Ammon's horn (tissue), 1 donor: ENCODE results near the gene PRG3.
"Not testable (repeated sequence)": the region's sequence is repeated elsewhere in the genome, so short reads cannot be mapped to it uniquely, and the experiment has no call there.

Experiments used
- DNase-seq: peaks from one replicate; pipeline ENCODE4 v3.0.0-alpha.2; 2016; ENCODE audit warnings: low spot score

Gene PRG3

DNA sequence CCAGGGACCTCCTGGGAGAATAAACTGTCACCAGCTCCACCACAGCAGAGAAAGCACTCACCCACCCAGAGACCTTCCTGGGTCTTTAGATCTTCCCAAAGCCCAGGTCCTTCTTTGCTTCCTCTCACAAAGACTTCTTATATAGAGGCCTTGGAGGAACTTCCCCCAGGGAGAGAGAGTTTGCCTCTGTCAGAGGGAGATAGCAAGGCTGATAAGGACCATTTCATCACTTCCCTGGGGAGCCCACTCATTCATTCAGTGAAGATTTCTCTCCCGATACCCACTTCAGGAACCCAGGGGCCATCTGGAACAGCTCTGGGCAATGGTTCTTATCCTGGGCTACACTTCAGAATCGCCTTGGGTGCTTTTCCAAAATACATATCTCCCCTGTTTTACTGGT lies 9.6 kb upstream of the PRG3 start, which contains the start of gene PRG2:
Gene PRG2 (minus strand): TSS at position 116 of the 400 bp plus-strand sequence. CDS start 706 bp downstream, outside the sequence.
- no peak for DNase-seq

DNA sequence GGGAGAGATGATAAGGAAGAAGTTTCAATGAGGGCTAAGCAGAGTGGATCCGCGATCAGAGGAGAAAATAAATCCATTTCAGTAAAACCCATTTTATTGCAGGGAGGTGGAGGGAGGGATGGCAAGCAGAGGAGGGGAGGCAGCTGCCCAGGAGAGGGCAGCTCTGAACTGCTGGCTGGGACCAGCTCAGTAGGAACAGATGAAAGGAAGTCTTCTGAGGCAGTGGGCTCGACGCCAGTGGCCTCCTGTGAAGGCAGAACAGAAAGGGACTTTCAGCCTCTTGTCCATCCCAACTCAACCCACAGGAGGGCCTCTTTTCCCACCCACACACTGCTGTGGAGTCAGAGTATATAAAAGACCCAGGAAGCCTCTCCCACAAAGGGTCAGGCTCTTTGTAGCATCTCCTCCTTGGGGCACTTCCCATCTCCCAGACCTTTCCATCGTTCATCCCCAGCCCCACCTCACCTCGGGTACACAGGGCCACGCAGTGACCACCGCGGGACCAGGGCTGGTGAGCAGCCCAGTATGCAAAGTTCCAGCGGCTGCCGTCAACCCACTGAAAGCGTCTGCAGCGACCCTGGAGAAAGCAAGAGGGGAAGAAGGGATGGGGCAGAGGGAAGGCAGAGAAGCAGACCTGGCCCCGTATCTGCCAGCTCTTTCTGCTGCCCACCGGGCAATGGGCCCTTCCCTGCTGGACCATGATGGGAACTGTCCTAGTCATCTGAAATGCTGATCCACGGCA lies 6.5 kb upstream of the PRG3 start:
- DNase-seq: peak; percentile 67

DNA sequence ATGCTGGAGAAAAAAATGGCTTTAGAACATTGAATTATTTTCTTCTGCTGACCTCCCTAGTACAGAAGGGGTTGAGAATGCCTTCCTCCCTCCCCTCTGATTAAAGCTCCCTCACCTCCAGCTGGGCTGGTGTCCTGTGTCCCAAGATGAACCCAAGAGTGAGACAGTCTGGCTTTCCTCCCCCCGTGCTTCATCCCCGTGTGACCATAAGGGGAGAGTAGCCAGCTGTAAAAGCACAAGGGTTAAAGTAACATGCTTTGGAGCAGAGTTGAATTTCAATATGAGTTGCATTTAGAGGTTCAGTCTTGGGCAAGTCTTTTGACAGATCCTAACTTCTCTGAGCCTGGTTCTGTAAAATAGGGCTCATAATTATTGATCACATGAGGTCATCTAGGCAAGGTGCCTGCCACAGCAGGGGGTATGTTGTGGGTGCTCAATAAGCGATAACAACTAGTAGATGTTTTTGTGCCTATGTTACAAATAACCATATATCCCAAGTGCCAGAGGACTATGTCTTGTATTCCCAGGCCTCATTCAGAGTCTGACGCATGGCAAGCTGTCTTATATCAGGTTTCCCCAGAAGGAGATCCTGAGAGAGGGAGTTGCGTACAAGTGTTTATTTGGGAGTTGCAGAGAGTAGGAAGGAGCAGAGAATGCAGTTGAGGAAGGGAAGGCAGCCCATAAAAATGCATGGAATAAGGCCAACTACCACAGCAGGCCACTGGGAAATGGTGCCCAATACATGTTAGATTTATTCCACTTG lies 5.4 kb upstream of the PRG3 start:
- no peak for DNase-seq

DNA sequence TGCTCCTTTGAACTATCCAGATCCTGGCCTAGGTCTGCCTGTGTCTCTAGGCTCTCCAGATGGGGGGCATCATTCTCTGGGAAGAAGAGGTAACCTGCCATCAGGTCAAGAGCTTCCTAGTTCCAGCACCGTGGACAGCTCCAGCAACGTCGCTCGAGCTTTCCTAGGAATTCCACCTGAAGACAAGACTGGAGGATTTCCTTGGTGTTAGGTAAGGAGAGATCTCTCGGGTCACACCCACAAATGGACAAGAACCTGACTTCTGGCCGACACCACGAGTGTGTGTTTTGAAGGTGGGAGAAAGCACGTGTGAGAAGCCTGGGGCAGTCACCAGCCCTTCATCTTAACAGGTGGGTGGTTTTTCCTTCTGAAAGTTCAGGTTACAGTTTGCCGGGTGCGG lies 1.2 kb downstream of the PRG3 start:
- no peak for DNase-seq

DNA sequence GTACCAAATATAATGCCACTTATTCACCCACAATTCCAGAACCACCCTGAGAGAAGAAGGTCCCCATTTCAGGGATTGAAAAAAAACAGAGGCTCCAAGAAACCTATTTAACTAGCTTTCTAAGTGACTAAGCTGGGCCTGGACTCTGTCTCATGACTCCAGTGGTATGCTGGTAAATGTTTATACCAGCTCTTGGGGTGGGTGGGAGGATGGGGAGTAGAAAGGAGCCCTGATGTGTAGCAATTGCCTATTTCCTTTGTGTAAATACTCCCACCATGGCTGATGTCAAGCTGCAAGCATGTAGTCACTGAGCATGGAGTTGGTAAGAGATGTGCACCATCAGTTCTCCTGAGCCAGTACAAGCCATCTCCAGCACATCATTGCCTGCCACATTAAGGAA lies 2.8 kb downstream of the PRG3 start:
- no peak for DNase-seq

DNA sequence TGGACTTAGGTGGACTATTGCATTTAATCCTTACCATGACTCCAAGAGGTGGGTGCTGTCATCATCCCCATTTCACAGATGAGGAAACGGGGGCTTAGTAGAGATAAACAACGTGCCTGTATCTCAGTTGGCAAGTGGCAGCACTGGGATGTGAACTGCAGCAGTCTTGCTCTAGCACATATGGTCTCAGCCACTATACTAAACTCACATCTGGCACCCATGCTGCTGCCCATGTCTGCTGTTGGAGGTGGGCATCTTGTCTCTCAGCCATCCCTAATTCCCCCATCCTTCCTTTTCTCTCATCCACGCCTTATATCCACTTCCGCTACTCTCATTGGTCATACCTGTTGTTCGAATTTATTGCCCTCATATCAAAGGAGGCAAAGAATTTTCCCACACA lies 3.8 kb downstream of the PRG3 start:
- DNase-seq: no peak

DNA sequence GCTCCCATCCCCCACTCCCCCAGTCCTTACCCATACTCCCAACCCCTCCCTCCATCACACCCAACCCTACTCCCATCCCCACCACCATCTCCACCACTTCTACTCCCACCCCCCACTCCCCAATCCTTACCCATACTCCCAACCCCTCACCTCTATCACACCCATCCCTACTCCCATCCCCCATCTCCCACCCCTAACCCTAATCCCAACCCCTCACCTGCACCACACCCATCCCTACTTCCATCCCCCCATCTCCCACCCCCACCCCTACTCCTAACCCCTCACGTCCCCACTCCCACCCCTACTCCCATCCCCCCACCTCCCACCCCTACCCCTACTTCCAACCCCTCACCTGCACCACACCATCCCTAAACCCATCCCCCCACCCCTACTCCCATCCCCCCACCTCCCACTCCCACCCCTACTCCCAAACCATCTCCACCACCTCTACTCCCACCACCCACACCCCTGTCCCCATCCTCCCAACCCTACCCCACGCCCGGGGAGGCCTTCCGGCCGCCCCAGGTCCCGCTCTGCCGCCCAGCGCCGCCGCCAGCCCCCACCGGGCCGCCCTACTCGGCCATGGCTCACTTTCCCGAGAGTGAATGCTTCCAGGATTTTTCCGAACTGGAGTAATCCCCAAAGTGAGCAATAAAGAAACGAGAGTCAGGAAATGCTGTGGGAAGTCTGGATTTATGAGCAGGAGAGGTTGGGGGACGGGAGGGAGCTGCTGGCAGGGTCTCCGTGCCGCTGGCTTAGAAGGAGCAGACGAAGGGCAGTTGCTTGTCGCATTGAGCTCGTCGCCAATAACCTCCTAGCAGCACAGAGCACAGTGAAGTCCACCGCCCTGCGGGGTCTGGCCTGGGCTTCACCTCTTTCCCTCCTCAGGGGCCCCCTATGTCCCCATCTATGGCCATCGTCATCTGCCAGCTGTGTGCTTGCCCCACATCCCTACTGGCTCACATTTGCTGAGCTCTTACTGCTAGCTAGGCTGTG lies 4.6 kb downstream of the PRG3 start:
- no peak for DNase-seq

DNA sequence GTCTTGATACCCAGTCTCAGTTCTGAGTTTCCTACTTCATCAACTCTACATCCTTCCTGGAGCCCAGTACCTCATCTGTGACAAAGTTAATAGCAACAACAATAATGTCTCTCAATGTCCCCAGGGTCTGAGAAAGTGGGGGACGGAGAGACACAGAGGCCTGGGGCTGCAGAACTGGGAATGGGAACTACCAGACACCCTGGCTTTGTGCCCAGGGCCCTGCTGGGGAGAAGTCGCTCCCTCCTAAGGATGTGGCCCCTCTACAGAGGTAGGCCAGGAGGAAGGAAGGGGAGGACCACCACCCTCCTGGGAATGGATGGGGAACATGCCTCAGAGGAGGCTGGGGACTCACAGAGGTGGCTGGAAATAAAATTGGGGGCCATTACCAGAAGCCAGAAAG lies 5.5 kb downstream of the PRG3 start:
- no peak for DNase-seq

DNA sequence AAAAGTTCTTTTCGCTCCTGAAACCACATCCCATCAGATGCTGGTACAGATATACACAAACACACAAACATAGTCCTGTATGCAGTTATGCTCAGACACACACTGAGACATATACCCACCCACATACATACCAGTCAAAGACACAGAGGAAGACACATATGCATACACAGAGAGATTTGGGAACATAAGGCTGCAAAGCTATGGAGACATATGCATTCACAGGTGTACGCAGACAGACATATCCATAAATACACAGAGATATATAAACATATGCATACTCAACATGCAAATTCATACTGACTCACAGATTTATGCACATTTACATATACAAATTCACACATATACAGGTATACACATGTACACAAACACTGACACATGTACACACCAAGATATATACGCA lies 6.0 kb downstream of the PRG3 start:
- DNase-seq: no peak

DNA sequence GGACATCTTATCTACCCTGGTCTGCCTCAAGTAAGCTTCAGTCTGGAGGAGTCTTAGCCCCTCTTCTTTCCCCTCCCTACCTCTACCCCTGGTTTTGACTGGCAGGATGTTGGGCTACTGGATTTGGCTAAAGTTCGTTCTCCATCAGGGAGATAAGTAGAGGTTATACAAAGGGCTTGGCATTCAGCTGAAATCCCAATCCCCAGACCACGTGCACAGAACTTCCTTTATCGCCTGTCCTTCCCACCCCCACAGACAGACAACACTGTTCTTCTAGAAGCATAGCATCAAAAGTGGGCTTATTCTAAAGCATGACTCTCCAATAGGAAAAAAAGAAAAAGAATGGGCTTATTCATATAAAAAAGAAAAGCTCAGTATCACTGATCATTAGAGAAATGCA lies 7.8 kb downstream of the PRG3 start:
- DNase-seq: no peak

DNA sequence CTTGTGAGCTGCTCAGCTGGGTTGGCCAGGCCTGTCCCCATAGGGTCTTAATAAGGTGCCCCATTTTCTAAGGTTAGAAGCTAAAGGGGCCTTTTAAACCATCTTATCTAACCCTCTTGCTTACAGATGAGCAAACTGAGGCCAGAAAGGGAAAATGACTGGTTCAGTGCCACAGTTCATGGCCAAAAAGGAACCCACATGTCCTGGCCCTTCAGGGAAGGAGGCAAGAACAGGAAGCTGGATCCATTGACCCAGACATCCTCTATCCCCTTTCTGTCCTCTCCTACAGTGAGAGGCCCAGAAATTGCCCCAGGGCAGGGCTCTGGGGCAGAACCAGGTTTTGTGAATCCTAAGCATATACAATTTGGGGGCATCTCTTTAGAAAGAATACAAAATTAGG lies 10.0 kb downstream of the PRG3 start:
- DNase-seq: no peak

DNA sequence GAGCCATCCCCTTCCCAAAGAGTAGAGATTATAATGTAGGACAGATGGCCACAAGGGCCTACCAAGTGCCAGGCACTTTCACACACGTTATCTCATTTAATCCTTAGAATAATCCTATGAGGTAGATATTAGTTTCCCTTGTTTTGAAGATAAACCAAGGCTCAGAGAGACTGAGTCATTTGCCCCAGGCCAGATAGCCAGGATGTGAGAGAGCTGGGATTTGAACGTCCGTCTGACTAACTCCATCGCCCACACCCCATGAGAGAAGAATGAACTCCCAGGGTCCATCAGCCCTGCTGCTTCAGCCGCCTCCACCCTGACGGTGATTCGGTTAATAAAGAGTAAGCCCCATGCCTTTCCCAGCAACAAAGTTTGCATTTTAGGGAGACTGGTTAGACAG lies 10.7 kb downstream of the PRG3 start:
- no peak for DNase-seq

DNA sequence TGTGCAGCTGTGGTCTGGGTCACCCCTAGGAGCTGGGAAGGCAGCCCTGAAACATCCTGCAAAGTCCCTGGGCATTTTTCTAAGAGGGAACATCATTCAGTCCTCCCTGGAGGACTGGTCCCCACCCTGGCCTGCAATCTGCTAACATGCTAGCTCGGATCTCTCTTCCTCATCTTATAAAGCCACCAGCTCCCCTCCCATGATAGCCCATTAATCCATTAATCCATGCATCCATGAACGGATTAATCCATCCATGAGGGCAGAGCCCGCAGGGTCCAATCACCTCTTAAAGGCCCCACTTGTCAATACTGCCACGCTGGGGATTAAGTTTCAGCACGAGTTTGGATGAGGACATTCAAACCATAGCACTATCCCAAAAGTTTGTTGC lies 12.1 kb downstream of the PRG3 start:
- DNase-seq: no peak

DNA sequence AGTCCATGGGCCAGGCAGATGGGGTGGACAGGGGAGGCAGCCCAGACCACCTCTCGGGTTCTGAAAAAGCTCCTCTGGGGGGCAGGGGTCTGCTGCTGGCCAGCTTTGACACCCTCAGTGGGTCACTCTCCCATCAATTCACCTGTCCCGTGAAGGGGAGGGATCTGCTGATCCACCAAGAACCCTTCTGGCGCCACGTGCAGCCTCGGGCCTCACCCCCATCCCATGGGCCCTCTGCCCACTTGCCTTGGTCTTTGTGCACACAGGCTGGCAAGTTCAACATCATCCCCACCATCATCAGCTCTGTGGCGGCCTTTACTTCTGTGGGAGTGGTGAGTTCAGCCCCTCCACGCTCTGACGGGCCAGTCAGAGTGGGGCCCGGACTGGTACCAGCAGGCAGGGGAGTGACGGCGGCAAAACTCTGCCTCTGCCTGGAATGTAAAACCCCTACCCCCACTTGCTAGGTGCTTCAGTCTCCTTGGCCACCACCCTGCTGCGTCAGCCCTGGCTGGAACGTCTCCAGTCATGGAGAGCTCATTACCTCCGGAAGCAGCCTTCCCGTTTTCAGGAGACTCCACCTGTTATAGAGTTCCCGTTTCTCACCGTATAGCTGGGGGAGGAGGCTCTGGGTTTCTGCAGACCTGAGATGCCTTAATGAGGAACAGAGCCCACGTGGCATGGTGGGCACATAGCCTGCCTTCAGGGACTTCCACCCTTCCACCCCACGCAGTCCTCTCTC lies 12.7 kb downstream of the PRG3 start:
- DNase-seq: no peak

DNA sequence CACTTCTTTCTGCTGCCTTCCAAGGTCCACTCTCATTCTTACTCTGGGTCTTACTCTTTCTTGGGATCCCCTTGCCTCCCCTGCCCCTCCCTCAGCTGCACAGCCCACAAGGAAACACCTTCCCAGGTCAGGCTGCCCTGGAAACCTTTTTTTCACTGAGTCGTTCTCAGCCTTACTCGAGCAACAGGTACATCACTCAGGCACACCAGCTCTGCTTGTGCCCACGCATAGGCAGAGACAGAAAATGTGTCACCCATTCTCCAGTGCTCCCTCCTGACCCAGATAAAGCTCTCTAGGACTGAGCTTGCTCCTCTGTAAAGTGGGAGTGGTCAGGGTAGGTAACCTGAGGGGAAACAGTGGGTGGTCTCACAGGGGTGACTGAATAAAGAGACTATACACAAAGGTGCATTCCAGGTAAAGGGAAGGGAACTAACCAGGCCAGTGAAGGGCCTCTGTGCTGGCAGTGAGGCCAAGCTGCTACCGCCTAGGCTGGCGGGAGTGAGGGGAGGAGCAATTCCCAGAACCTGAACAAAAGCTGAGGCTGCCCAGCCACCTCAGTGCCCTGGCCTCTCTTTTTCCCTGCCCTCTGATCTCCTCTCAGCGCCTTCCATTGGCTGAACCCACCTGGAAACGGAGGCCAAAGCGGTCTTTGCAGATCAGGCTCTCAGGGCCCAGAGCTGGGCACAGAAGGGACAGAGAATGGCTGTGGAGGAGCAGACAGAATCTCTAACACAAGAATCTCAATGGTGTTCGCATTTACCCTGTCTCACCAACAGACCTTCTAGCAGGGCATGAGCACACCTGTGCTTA lies 15.9 kb downstream of the PRG3 start:
- DNase-seq: no peak

DNA sequence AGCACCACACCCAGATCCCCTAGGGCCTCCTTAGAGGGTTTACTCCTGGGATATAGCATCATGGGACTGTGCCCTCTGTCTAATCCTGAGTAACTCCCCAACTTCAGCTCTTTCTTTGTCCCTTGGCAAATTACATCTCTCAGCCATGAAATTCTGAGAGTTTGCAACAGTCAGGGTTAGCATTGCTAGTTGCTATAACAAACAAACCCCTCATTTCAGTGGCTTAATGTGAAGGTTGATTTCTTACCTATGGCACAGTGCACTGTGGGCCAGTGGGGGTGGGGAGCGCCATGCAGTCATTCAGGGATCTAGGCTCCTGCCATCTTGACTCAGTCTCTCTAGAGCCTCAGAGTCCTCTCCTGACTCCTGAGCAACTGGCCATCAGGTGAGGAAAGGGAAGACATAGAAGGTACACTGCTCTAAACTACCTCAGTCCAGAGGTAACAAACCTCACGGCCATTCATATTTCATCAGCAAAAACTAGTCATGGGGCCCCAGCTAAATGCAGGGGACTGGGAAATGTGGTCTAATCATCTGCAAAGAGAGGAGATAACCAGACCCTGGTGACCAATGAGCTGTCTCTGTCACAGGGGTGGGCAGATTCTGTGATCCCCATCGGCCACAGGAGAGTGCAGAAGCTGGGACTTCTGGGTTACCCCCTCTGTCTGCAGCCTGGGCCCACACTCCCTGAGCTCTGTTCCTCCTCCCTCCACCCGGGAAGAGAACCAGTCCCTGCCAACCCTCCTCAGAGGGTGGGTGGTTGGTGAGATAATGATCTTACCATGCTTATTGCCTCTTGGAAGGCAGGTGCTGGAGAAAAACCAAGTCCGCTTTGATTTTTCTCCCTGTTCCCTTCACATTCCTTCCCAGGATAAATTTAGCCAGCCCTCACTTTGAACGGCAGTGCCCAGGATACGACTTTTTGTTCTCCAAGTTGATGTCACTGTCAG lies 17.5 kb downstream of the PRG3 start:
- no peak for DNase-seq

DNA sequence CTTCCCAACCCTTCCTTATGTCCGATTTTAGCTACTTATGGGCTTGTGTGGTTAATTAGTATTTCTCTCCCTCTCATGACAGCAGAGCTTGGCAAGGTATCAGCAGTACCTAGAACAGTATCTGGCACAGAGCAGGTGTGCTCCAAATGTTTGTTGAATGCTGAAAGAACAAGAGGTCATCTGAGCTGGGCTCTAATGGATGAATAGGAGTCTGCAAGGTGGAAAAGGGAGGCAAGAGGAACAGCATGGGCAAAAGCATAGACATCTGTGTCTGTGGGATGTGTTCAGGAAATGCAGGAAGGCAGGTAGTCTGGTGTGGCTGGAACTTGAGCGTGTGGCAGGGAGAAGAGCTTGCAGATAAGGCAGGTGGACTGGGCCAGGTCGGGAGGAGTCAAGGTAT lies 19.0 kb downstream of the PRG3 start:
- DNase-seq: no peak

DNA sequence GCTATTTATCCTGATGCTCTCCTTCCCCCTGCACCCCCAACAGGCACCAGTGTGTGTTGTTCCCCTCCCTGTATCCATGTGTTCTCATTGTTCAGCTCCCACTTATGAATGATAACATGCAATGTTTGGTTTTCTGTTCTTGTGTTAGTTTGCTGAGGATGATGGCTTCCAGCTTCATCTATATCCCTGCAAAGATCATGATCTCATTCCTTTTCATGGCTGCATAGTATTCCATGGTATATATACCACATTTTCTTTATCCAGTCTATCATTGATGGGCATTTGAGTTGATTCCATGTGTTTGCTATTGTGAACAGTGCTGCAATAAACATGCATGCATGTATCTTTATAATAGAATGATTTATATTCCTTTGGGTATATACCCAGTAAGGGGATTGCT lies 19.5 kb downstream of the PRG3 start:
- not testable (repeated sequence) for DNase-seq

DNA sequence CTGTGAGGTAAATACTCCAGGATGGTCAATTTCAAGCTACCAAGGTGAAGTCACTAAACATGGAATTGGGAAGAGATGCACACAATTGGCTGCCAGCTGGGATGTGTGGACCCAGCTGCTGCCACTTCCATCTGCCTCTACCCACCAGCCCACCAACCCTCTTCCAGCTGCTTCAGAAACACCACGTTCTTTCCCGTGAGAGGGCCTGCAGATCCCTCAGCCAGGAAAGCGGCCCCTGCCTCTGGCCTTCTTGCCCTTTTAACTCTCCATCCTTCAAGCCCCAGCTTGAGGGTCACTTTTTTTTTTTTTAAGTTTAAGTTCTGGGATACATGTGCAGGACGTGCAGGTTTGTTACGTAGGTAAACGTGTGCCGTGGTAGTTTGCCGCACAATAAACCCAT lies 20.0 kb downstream of the PRG3 start:
- DNase-seq: no peak
